ENCODE results near the gene LENG9. TPM values are rescaled to one million over a fixed set of nuclear protein-coding genes. Genes with fewer than 3 reads are reported as not detected.

LENG9 gene
- total and polyA plus RNA-seq, 2 of the 13 experiments (the other 11 are each of a cell fraction or from before 2014, with no cell fraction given) = 0.75 to 2.9 TPM

GRCh38 chr19:54448774-54449700 is 14.5 kb downstream of the LENG9 start, which contains the start of gene LENG8 (continued):
- TF ChIP-seq ZNF331 (CRISPR knock-in tag; IDR thresholded peaks at IDR 0.05) = peak; percentile 27; the same call in 1 of the 2 replicates
- TF ChIP-seq HOXD1 (CRISPR knock-in tag; IDR thresholded peaks at IDR 0.05) = 0 out of 2 replicates have a peak, but pooled peaks have one; percentile 4
- TF ChIP-seq ZNF512B (CRISPR knock-in tag; IDR thresholded peaks at IDR 0.05; ENCODE audit: borderline replicate concordance) = no peak
- no peak for TF ChIP-seq NCOA2 (CRISPR knock-in tag; IDR thresholded peaks at IDR 0.05)
- TF ChIP-seq CEBPB (IDR thresholded peaks at IDR 0.05; ENCODE audit: borderline replicate concordance, low read depth, low read length) = no peak
- no peak for TF ChIP-seq MEF2D (CRISPR knock-in tag; IDR thresholded peaks at IDR 0.05)
- TF ChIP-seq ZNF775 (CRISPR knock-in tag; IDR thresholded peaks at IDR 0.05; ENCODE audit: borderline replicate concordance) = no peak
- TF ChIP-seq RFX5 (IDR thresholded peaks at IDR 0.05; ENCODE audit: low read depth, low read length) = peak; percentile 73
- no peak for TF ChIP-seq MED13 (CRISPR knock-in tag; IDR thresholded peaks at IDR 0.05)
- peak; percentile 94 for TF ChIP-seq ZMAT3 (CRISPR knock-in tag; conservative IDR thresholded peaks at IDR 0.05)
- TF ChIP-seq ZBTB33 (CRISPR knock-in tag; IDR thresholded peaks at IDR 0.05) = no peak
- TF ChIP-seq TOPORS (CRISPR knock-in tag; IDR thresholded peaks at IDR 0.05) = peak; percentile 86
- TF ChIP-seq NR2F1 (CRISPR knock-in tag; IDR thresholded peaks at IDR 0.05) = no peak
- TF ChIP-seq, protein P1, sequence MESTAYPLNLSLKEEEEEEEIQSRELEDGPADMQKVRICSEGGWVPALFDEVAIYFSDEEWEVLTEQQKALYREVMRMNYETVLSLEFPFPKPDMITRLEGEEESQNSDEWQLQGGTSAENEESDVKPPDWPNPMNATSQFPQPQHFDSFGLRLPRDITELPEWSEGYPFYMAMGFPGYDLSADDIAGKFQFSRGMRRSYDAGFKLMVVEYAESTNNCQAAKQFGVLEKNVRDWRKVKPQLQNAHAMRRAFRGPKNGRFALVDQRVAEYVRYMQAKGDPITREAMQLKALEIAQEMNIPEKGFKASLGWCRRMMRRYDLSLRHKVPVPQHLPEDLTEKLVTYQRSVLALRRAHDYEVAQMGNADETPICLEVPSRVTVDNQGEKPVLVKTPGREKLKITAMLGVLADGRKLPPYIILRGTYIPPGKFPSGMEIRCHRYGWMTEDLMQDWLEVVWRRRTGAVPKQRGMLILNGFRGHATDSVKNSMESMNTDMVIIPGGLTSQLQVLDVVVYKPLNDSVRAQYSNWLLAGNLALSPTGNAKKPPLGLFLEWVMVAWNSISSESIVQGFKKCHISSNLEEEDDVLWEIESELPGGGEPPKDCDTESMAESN (CRISPR knock-in tag; conservative IDR thresholded peaks at IDR 0.05) = peak; percentile 59; the same call in 1 of the 2 replicates
- no peak; the same call in 1 of the 2 replicates for TF ChIP-seq ZNF773 (CRISPR knock-in tag; IDR thresholded peaks at IDR 0.05; ENCODE audit: borderline replicate concordance)
- TF ChIP-seq SNAI1 (CRISPR knock-in tag; IDR thresholded peaks at IDR 0.05; ENCODE audit: borderline replicate concordance) = peak; percentile 80; the same call in 1 of the 2 replicates
- no peak for TF ChIP-seq GTF3A (CRISPR knock-in tag; conservative IDR thresholded peaks at IDR 0.05)
- TF ChIP-seq PAX8 (CRISPR knock-in tag; IDR thresholded peaks at IDR 0.05; ENCODE audit: borderline replicate concordance) = peak; percentile 82; the same call in 1 of the 2 replicates
- no peak for TF ChIP-seq ATAD3A (CRISPR knock-in tag; IDR thresholded peaks at IDR 0.05)
- 0 out of 2 replicates have a peak, but pooled peaks have one; percentile 49 for TF ChIP-seq KLF13 (CRISPR knock-in tag; IDR thresholded peaks at IDR 0.05)
- no peak for TF ChIP-seq SCMH1 (CRISPR knock-in tag; IDR thresholded peaks at IDR 0.05; ENCODE audit: borderline replicate concordance)
- TF ChIP-seq ZNF556 (CRISPR knock-in tag; IDR thresholded peaks at IDR 0.05; ENCODE audit: borderline replicate concordance) = peak; percentile 79; the same call in 1 of the 2 replicates
- TF ChIP-seq MATR3 (CRISPR knock-in tag; IDR thresholded peaks at IDR 0.05) = no peak

Measured in HepG2 (cell line).